Natural killer cell (primary cell): ENCODE data around the gene UBE2G2. TPM values are rescaled to one million over a fixed set of nuclear protein-coding genes. Genes with fewer than 3 reads are reported as not detected.
A peak's percentile ranks its signal among the peaks of the same experiment; 100 is the strongest.

Experiments used
- ATAC-seq, 3 donors: fragments of 150-1000 bp in 2 of 3; fragments of 200-7000 bp in 1 of 3; cut with Tn5 transposase; 1 replicate in 1 of 3; 2 replicates in 2 of 3; pipeline ENCODE4 v1.10.0; 2021; ENCODE audit warnings: mild to moderate bottlenecking in 2 of 3, moderate library complexity in 2 of 3
- DNase-seq, 2 donors: peaks; one replicate each; pipeline versions ENCODE4 v3.0.0 to v3.0.0-alpha.2; 2013 to 2021; ENCODE audit warnings: mixed read lengths in 1 of 2
- H3K27ac ChIP-seq: one replicate; pipeline ENCODE4 v1.5.1; 2013; ENCODE audit warnings: mild to moderate bottlenecking, low read length
- H3K27me3 ChIP-seq: one replicate; pipeline ENCODE4 v1.6.1; 2013; ENCODE audit warnings: low read length; ENCODE audit not compliant: control insufficient read depth, insufficient read depth
- H3K36me3 ChIP-seq: one replicate; pipeline ENCODE4 v1.6.1; 2013; ENCODE audit warnings: low read length; ENCODE audit not compliant: control insufficient read depth, insufficient read depth
- H3K4me1 ChIP-seq: one replicate; pipeline ENCODE4 v1.6.1; 2013; ENCODE audit warnings: low read length; ENCODE audit not compliant: control insufficient read depth, insufficient read depth
- H3K4me3 ChIP-seq: one replicate; pipeline ENCODE4 v1.5.1; 2013; ENCODE audit warnings: low read length
- H3K9me3 ChIP-seq: one replicate; pipeline ENCODE4 v1.6.1; 2013; ENCODE audit warnings: low read length; ENCODE audit not compliant: control insufficient read depth, insufficient read depth
- H3K27ac Mint-ChIP-seq, 2 donors: one replicate each; pipeline ENCODE4 v1.8.0; 2022; ENCODE audit warnings: mild to moderate bottlenecking in 2 of 2, mixed read lengths in 2 of 2, moderate library complexity in 1 of 2
- H3K27me3 Mint-ChIP-seq, 2 donors: one replicate each; pipeline ENCODE4 v1.8.0; 2022; ENCODE audit warnings: low read depth in 2 of 2, mixed read lengths in 2 of 2
- H3K36me3 Mint-ChIP-seq: one replicate; pipeline ENCODE4 v1.8.0; 2022; ENCODE audit warnings: mixed read lengths
- H3K4me1 Mint-ChIP-seq, 2 donors: one replicate each; pipeline ENCODE4 v1.8.0; 2022; ENCODE audit warnings: mixed read lengths in 2 of 2
- H3K4me3 Mint-ChIP-seq: one replicate; pipeline ENCODE4 v1.8.0; 2022; ENCODE audit warnings: mild to moderate bottlenecking, moderate library complexity, mixed read lengths
- H3K9me3 Mint-ChIP-seq, 2 donors: one replicate each; pipeline ENCODE4 v1.8.0; 2022; ENCODE audit warnings: mixed read lengths in 2 of 2
- WGBS: methylation state at CpG from one replicate; pipeline ENCODE4 v1.1.7; 2013; ENCODE audit warnings: missing lambda C conversion rate; ENCODE audit not compliant: insufficient coverage; 5-methylcytosine and 5-hydroxymethylcytosine counted together
- intact Hi-C: fragments of 100-400 bp; cut with micrococcal nuclease; formaldehyde crosslinking; loops from one replicate; pipeline ENCODE4 v1.14.2; 2022
- total RNA-seq, 4 donors: library from RNA; stranded (reverse); fragments of 120-200 nt in 1 of 4; gene quantifications; one replicate each; pipeline versions ENCODE4 v1.2.3 to v1.2.4, GENCODE V29; 2013 to 2022
- TF ChIP-seq, protein P1 (sequence below): fragments of 200-600 bp; IDR thresholded peaks from one replicate; pipeline ENCODE4 v1.8.0; 2022; ENCODE audit warnings: antibody characterized with exemption

UBE2G2 gene
- total RNA-seq, 3 donors from 2014 or later (not counting 1 experiment from before 2014, with no cell fraction given): 89.1 to 109 (median 107) TPM

DNA sequence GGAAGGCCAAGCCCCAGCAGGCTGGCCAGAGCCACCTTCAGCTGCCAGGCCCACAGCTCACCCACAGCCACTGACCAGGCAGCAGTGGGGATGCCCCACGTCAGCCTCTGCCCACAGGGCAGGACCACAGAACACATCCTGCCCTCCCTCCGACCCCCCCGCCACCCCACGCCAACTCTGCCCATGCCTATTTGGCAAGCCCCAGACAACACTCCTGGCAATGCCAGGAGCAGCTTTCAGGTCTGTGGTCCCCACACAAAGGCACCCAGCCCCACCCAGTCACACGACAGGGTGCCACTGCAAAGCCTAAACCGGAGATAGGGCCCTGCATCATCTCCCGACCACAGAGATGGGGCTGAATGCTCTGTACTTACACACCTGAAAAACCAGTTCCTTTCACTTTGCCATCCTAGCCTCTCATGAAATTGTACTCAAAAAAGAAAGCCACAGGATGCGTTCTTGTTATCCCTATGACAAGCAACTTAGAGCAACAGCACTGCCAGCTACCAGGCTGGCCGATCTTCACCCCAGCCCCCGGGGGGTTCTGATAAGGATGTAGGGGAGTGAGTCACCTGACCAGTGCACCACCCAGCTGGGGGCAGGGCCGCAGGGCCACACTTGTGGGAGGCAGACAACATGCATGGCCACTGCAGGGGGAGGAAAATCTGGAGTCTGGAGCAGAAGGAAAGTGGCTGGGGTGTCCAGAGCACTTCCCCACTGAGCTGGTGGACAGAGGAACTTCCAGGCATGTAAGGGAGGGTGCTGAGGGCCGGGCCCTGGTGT, 36.2 kb downstream of the UBE2G2 start:
- peaks cover 30% of the 10 kb centered on the region for H3K4me1 ChIP-seq
- Mint-ChIP-seq H3K4me1 (peaks cover 12% of the 10 kb centered on the region in 2 donors), H3K9me3 (no peaks in the 10 kb centered on the region), H3K36me3 (no peaks in the 10 kb centered on the region), H3K4me3 (peak overlapping the region; percentile 55), H3K27ac (peak overlapping the region in 1 of 2 donors; percentile 89), H3K27me3 (no peaks in the 10 kb centered on the region)
- TF ChIP-seq, protein P1, sequence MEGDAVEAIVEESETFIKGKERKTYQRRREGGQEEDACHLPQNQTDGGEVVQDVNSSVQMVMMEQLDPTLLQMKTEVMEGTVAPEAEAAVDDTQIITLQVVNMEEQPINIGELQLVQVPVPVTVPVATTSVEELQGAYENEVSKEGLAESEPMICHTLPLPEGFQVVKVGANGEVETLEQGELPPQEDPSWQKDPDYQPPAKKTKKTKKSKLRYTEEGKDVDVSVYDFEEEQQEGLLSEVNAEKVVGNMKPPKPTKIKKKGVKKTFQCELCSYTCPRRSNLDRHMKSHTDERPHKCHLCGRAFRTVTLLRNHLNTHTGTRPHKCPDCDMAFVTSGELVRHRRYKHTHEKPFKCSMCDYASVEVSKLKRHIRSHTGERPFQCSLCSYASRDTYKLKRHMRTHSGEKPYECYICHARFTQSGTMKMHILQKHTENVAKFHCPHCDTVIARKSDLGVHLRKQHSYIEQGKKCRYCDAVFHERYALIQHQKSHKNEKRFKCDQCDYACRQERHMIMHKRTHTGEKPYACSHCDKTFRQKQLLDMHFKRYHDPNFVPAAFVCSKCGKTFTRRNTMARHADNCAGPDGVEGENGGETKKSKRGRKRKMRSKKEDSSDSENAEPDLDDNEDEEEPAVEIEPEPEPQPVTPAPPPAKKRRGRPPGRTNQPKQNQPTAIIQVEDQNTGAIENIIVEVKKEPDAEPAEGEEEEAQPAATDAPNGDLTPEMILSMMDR: no peak
- H3K27me3 ChIP-seq: no peaks in the 10 kb centered on the region
- WGBS: 18% methylated on average over 12 of the region's 12 CpGs
- H3K4me3 ChIP-seq: no peak overlapping the region
- DNase-seq (peak in 1 of 2 donors; percentile 79), ATAC-seq (peak; percentile 58 to 78 (median 72))
- peak overlapping the region; percentile 49 for H3K27ac ChIP-seq
- intact Hi-C loops: no loop called here
- H3K9me3 ChIP-seq: no peaks in the 10 kb centered on the region
- H3K36me3 ChIP-seq: peaks cover 5% of the 10 kb centered on the region

- peaks cover 12% of the 10 kb centered on the region in 2 donors for H3K4me1 Mint-ChIP-seq
- 83% methylated on average over 26 of the region's 26 CpGs for WGBS
- H3K9me3 Mint-ChIP-seq: no peaks in the 10 kb centered on the region
- Histone ChIP-seq H3K27ac (peak overlapping the region; percentile 17), H3K4me3 (no peak overlapping the region), H3K9me3 (no peaks in the 10 kb centered on the region), H3K4me1 (peaks cover 30% of the 10 kb centered on the region), H3K27me3 (no peaks in the 10 kb centered on the region), H3K36me3 (no peaks in the 10 kb centered on the region)
- H3K27ac Mint-ChIP-seq: peak overlapping the region in 1 of 2 donors; percentile 89
- TF ChIP-seq, protein P1: no peak
- no peaks in the 10 kb centered on the region for H3K36me3 Mint-ChIP-seq
- ATAC-seq (peak in 2 of 3 donors; percentile 1 to 37), DNase-seq (no peak)
- H3K27me3 Mint-ChIP-seq: no peaks in the 10 kb centered on the region
- intact Hi-C loops: no loop called here
- no peak overlapping the region for H3K4me3 Mint-ChIP-seq
These were observed 37.0 kb downstream of the UBE2G2 start for GRCh38 chr21:44764319-44765230.

DNA sequence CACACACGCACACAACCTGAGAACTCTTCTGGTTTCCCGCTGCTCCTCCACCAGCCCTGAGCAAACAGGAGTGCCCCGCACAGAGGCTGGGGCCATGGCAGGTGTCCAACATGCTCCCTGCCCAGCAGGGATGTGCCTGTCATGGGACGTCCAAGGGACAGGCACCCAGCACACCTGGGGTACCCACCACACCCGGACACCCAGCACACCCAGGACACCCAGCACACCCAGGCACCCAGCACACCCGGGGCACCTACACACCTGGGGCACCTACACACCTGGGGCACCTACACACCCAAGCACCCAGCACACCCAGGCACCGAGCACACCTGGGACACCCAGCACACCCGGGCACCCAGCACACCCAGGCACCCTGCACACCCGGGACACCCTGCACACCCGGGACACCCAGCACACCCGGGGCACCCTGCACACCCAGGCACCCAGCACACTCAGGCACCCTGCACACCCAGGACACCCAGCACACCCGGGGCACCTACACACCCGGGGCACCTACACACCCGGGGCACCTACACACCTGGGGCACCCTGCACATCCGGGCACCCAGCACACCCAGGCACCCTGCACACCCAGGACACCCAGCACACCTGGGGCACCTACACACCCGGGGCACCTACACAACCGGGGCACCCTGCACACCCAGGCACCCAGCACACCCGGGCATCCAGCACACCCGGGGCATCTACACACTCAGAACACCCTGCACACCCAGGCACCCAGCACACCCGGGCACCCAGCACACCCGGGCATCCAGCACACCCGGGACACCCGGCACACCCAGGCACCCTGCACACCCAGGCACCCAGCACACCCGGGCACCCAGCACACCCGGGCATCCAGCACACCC, 37.9 kb downstream of the UBE2G2 start:
- Mint-ChIP-seq H3K9me3 (no peaks in the 10 kb centered on the region), H3K4me1 (peaks cover 12% of the 10 kb centered on the region in 2 donors), H3K36me3 (no peaks in the 10 kb centered on the region), H3K27me3 (no peaks in the 10 kb centered on the region), H3K4me3 (no peak overlapping the region), H3K27ac (no peak overlapping the region)
- no peak for DNase-seq
- no peaks in the 10 kb centered on the region for H3K9me3 ChIP-seq
- TF ChIP-seq, protein P1: no peak
- 89% methylated on average over 20 of the region's 25 CpGs for WGBS
- intact Hi-C loops: no loop called here
- H3K27ac ChIP-seq: no peak overlapping the region
- ATAC-seq: no peak
- H3K36me3 ChIP-seq: no peaks in the 10 kb centered on the region
- H3K4me3 ChIP-seq: no peak overlapping the region
- peaks cover 30% of the 10 kb centered on the region for H3K4me1 ChIP-seq
- no peaks in the 10 kb centered on the region for H3K27me3 ChIP-seq
